ENCODE measurements around the gene SLC25A4.
A peak's percentile ranks its signal among the peaks of the same experiment; 100 is the strongest.

Gene SLC25A4

GRCh38 chr4:185122681-185123345 is 20.3 kb upstream of the SLC25A4 start:
- DNase-seq = no peak

DNA sequence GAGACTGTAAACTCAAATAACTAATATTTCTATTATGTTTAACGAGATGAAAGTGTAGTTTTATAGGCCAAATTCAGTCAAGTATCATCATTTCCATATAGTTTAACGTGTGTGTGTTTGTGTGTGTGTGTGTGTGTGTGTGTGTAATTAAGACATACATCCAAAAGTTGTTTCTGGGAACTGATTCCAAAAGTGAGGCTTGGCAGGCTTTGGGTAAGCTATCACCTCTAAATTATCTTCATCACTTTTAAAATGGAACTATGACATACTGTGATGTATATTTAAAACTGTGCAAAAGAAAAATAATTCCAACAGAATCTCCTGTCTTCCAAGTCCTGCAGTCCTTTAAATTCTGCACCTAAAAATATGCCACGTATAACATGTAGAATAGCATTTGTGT is 19.1 kb upstream of the SLC25A4 start:
- DNase-seq = no peak

DNA sequence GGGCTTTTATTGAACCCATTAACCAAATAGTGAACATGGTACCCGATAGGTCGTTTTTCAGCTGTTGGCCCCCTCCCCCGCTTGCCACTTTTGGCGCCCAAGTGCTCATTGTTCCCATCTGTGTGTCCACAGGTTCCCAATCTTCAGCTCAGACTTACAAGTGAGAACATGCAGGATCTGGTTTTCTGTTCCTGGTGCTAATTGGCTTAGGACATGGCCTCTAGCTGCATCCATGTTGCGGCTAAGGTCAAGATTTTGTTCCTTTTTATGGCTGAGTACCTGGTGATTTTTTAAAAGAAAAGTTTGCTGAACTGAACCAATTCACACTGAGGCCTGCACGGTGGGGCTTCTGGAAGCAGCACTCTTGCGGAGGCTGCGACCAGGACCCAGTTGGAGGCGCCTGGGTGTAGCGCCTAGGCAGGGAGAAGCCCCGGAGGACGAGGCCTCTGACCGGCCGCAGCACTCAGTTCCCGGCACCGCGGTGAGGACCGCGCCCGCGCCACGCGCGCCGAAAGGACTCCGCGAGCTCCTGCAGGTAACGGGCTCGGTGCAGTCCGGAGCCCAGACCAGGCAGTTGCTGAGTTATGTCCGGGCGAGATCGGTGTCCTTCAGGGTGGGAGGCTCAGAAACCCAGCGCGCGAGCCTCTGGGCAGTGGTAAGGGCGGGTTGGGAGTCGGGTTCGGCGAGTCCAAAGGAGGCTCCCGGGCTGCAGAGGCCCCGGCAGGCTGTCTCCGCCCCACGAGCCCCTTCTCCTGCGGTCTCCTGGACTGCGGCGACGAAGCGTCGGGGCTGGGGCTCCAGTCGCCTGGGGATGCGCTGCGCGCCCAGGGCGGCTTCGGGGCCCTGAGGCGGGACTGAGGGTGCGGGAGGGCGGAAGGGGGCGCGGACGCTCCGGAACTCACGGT is 15.8 kb upstream of the SLC25A4 start:
- DNase-seq = no peak

DNA sequence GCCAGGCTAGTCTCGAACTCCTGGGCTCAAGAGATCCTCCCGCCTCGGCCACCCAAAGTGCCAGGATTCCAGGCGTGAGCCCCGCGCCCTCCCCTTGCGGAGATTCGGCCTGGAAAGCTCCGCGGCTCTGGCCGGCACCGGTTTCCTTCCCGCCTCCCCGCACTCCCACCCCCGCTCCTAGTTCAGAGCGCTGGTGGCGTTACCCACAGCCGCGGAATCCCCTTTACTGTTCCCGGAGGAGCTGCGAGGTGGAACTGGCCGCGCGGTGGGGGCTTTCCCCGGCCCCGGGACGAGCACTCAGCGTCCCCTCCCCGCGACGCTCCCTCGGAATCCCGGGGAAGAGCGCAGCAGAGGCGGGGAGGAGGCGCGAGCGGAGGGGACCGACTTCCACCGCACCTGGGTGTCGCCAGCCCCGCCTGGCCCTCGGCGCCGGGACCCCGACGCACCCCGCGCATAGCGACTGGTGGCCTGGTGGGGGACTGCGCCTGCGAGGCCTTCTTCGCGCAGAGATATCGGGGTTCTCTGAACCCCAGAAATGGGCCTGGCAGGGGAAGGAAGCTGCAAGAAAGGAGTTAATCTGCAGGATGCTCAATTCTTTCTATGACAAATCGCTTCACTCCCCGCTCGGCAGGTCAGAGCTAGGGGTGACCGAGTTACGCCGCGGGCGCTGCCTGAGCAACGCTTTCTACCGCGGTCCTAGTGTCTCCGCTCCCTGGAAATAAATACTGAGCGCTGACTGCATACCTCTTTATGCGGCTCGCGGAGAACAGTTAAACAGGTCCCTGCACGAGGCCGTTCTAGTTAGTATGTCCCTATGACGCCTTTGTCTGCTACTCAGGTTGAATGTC is 14.6 kb upstream of the SLC25A4 start:
- no peak for DNase-seq

GRCh38 chr4:185134307-185134869 is 8.7 kb upstream of the SLC25A4 start:
- no peak for DNase-seq

GRCh38 chr4:185137233-185137925 is 5.7 kb upstream of the SLC25A4 start:
- no peak for DNase-seq

DNA sequence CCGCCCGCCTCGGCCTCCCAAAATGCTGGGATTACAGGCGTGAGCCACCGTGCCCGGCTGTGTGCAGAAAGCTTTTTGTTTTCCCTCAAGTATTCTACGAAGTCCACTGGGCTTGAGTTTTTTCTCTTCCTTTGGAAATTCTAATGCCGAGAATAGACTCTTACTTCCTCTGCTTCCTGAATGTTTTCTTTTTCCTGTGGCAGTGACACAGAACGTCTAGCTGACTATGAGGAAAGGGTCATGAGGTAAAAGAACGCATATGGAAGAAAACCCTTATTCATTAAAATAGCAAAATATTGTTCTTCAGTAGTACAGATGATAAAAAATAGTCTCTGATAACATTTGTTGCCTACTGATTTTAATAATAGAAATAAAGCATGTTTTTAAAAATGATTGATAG is 4.9 kb upstream of the SLC25A4 start:
- DNase-seq = no peak

- no peak for DNase-seq
Observed at GRCh38 chr4:185139736-185140135, 3.3 kb upstream of the SLC25A4 start.

DNA sequence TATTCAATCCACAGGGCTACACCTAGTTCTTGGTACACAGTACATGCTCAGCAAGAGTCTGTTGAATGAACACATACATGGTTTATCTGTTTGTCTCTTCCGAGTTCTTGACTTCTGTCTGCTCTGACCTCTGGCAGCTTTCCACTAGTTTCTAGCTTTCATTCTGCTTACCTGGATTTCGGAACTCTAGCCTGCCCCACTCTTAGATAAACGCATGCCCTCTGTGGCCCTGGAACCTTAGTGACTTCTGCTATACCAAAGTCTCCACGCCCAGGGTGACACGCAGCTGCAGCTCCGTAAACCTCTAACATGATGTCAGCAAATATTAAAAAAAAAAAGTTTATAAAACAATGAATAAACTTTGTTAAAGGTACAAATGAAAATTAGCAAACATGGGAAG is 1.3 kb upstream of the SLC25A4 start:
- DNase-seq = no peak

DNA sequence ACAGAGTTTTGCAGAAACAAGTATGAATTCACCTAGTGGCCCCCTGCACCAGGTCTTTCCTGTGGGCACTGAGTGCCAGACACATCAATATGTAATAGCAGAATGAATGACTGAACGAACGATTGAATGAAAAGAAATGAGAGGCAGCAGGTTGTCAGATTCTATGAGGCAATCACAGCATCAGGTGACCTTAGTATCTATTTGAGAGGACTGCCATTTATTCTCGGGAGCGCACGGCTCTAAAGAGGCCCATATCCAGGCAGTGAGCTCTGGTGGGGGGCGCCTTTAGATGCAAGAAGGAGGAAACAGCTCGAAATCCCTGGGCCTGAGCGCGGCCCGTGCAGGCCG is 528 bp upstream of the SLC25A4 start:
- DNase-seq = no peak

GRCh38 chr4:185143601-185143969 is 519 bp downstream of the SLC25A4 start:
- no peak for DNase-seq

DNA sequence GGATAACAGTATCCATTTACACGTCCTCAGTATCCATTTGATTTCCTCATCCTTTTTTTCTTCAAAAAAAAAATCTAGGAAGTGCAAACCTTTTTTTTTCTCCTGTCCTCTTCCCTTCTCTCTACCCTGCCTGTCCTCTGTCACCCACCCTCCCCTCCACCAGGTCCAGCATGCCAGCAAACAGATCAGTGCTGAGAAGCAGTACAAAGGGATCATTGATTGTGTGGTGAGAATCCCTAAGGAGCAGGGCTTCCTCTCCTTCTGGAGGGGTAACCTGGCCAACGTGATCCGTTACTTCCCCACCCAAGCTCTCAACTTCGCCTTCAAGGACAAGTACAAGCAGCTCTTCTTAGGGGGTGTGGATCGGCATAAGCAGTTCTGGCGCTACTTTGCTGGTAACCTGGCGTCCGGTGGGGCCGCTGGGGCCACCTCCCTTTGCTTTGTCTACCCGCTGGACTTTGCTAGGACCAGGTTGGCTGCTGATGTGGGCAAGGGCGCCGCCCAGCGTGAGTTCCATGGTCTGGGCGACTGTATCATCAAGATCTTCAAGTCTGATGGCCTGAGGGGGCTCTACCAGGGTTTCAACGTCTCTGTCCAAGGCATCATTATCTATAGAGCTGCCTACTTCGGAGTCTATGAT is 1.7 kb downstream of the SLC25A4 start:
- DNase-seq = no peak

GRCh38 chr4:185145572-185145971 is 2.5 kb downstream of the SLC25A4 start:
- DNase-seq = no peak

DNA sequence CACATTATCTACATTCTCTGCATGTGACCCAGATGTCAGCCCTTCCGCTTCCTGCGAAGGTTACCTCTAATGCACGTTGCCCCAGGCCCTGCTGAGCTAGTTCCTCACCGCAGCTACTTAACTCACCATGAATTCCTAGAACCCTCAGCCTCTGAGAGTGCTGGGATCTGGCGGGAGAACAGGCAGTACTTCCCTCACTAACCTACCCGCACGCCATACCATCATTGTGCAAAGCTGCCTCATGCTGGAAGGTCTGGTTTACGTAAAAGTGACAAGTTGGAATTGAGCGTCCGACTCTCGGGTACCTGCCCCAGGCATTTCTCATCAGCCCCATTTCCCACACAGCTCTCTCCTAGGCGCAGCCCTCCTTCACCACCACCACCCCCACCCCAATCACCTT is 6.3 kb downstream of the SLC25A4 start:
- DNase-seq = no peak

- no peak for DNase-seq
Observed at GRCh38 chr4:185151296-185151695, 8.2 kb downstream of the SLC25A4 start.

- DNase-seq = no peak
Observed at GRCh38 chr4:185165605-185166063, 22.6 kb downstream of the SLC25A4 start.

DNA sequence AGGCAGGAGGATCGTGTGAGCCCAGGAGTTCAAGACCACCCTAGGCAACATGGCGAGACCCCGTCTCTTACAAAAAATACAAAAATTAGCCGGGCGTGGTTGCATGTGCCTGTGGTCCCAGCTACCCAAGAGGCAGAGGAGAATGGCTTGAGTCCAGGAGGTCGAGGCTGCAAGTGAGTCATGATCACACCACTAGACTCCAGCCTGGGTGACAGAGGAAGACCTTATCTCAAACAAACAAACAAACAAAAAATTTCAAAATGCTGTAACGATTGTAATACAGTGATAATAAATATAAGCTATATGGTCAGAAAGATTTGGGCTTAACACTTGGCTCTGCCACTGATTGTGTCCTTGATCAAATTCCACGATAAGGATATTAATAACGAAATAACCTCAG is 24.2 kb downstream of the SLC25A4 start:
- DNase-seq = no peak

GRCh38 chr4:185171373-185172071 is 28.5 kb downstream of the SLC25A4 start:
- no peak for DNase-seq

GRCh38 chr4:185179488-185179887 is 36.4 kb downstream of the SLC25A4 start:
- DNase-seq = no peak

DNA sequence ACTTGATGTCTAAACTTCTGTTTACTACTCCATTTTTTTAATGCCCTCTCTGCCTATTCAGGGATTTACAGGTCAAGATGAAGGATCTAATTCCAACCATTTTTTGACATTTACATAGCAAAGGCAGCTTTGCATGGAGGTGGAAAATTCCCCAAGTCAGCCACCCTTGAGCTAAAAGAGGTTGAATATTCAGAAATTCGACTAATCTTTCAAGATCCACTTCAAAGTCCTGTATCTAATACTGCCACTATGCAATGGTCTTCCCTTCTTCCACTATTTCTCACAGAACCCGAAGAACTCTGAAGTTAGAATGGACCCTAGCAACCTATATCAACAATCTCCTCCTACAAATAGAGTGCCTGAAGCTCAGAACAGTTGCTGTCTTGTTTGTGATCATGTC is 39.2 kb downstream of the SLC25A4 start:
- no peak for DNase-seq

- DNase-seq = peak; percentile 68 to 77
Observed at GRCh38 chr4:185183622-185184281, 40.7 kb downstream of the SLC25A4 start.
